ENCODE measurements around the gene GTF2A1.

DNA sequence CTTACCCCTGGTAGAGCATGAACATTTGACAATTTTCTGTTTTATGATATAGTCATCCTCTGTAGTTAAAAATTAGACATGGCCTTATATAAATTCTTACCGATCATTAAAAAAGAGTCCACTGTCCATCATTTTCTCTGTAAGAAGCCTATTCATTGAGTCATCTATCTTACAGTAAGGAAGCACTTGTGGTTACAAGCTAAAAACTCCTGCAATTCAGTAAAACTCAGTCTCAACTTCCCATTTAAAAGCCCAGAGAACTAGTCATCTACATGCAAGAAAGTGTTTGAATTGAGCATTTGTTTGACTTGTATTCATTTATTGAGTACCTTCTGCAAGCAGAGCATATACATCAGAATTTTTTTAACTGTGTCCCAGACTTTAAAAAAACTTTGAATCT is 63.3 kb downstream of the GTF2A1 start:
- TF ChIP-seq, protein P1, sequence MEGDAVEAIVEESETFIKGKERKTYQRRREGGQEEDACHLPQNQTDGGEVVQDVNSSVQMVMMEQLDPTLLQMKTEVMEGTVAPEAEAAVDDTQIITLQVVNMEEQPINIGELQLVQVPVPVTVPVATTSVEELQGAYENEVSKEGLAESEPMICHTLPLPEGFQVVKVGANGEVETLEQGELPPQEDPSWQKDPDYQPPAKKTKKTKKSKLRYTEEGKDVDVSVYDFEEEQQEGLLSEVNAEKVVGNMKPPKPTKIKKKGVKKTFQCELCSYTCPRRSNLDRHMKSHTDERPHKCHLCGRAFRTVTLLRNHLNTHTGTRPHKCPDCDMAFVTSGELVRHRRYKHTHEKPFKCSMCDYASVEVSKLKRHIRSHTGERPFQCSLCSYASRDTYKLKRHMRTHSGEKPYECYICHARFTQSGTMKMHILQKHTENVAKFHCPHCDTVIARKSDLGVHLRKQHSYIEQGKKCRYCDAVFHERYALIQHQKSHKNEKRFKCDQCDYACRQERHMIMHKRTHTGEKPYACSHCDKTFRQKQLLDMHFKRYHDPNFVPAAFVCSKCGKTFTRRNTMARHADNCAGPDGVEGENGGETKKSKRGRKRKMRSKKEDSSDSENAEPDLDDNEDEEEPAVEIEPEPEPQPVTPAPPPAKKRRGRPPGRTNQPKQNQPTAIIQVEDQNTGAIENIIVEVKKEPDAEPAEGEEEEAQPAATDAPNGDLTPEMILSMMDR (IDR thresholded peaks at IDR 0.05; ENCODE audit: insufficient read depth, low read depth, low read length): no peak
- TF ChIP-seq EZH2 (IDR thresholded peaks at IDR 0.05; ENCODE audit: insufficient read depth, low read length): no peak

All from astrocyte (in vitro differentiated cells and primary cell).